GM11168 (cell line): ENCODE data around the gene SGCA.

Source experiments
- in situ Hi-C: fragments of 300-500 bp; cut with MboI; formaldehyde crosslinking; loops from one replicate; pipeline ENCODE4 v1.12.0; 2022; ENCODE audit warnings: low sequenced_read_pairs; ENCODE audit not compliant: unreplicated experiment

SGCA gene

DNA sequence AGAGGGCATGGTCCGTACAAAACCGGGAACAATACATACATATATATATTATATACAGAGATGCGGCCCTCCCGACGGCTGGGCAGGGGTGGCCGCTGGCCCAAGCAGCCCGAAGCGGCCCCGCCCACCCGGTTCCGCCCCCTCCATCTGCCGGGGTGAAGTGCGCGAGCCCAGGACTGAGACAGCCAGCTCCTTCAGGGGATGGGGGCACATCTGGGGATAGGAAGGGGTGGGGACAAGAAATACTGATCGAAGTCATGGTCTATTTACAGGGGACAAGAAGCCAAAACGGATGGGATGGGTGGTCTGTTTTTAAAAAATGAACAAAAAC, 32.1 kb upstream of the SGCA start:
- in situ Hi-C loops, result no loop called here

DNA sequence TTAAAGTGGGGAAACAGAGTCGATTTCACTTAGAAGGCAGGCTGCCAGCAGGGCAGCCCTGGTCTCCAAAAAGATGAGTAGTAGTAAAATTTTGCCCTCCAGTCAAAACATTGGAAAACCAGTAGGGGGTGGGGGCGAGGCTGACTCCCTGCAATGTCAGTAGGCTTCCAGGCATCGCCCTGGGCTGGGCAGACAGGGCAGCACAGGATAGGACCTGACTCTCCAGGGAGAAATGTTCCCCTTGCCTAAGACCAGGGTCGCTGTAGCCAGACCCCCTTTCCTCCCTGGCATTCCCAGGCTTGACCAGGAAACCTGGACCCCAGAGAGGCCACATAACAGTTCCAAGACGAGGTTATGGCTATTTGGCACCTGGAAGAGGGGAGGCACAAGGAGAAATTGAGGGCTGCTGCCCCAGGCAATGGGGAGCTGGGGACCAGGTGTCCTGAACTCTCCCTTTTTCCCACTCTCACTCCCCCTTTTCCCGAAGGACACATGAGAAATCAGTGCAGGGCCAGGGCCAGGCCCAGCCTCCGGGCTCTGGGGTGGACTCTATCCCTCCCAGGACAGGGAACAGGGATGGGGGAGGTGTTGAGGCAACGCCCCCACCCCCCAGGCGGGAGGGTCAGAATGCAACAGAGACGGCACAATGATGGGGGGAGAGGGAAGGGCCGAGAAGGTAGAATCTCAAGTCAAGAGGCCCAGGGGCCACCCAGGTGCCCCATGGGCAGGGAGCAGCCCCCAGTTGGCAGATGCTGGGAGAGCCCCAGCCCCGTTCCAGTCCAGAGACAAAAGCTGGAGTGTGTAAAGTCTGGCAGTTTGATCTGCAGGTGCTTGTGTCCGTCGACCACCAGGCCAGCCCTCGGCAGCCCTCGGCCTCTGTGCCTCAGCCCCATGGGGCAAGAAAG, 31.3 kb upstream of the SGCA start:
- in situ Hi-C loops, result no loop called here

DNA sequence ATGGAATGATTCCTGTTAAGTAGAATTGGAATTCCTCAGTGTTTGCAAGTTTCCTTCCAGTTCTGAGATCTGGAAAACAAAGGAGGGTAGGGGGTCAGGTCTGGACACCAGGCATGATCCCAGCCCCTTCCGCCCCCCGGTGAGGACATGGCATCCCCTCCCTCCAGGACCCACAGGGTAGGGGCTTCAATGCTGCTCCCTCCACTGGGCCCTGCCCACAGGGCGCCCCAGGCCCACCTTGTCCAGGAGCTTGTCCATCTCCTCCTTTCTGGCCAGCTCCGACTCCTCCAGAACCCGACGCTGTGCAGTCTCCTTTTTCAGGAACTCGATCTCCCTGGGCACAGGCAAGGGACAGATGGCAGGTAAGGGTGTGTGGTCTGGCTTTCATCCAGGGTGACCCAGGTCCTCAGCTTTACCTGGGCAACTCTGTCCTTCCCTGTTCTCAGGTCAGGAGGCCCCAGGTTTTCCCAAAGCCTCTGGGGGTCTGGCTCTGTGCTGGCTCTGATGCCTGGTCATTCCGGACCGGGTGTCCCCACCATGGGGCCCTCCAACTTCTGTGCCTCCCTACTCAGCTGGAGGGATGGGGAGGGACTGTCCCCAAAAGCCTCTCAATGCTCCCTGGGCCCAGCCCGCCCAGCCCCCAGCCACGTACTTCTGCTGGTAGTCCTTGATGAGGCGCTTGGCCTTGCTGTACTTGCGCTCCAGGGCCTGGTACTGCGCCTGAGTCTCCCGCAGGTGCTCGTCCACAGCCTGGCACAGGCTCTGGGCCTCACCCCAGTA, 30.3 kb upstream of the SGCA start:
- in situ Hi-C loops, result no loop called here

DNA sequence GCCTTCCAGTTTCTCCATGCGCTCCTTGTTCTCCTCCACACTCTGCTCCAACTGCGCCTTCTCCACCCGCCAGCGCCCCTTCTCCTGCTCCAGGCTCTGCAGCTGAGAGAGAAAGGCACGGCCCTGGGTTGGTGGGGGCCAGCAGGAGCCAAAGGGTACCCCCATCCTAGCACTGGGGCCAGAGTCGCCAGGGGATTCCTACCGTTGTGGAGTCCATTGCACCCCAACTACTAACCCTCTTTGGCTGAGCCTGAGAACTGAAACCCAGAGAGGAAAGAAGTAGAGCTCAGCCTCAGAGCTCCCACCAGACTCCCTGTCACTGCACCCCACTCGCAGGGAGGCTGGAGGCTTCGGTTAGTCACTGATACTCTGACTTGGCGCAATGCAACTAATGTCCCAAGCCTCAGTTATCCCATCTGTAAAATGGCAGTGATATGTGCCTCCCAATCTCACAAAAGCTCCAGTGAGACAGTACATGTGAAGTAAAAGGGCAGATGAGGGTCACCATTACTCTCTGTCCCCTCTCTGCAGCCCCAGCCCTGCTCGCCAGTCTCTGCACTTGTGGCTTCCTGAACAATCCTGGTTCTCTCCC, 29.6 kb upstream of the SGCA start:
- in situ Hi-C loops, result no loop called here

DNA sequence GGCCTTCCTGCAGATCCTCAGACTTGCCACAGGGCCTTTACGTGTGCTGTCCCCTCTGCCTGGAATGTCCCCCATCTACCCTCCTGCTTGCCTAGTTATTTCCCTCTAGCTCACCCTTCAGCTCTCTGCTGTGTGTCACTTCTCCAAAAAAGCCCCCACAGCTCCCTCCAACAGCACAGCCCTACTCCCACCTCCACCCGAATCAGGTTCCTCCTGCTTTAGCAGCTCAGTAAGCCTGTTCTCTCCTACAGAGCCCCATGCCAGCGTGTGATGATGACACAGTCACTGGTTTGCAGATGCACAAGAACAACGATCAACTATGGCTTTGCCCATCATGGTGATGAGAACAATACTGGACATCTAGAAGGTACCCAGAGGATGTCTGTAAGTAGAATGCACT, 28.8 kb upstream of the SGCA start:
- in situ Hi-C loops, result no loop called here

DNA sequence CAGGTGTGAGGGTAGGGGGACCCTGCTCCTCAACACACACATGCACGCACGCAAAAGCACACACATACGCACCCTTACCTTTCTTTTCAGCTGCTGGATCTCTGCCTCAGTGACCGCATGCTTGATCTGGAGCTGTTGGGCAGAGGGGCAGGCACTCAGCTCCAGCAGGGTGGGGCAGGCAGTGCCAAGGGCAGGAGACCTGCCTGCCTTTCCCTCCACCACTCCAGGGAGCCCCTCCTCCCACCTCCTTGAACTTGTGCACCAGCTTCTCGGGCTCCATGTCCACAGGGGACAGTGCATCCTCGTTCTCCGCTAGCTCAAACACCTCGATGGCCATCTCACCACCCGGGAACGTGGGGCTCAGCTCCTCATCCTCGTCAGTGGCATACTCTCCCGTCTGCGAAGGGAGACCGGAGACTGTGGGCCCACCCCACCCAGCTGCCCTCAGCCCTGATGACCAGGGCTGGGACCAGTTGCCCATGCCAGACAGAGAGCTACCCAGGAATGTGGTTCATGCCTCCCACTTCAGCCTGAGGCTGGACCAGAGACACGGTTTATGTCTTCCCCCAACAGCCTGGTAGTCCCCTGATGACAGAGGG, 26.5 kb upstream of the SGCA start:
- in situ Hi-C loops, result no loop called here

DNA sequence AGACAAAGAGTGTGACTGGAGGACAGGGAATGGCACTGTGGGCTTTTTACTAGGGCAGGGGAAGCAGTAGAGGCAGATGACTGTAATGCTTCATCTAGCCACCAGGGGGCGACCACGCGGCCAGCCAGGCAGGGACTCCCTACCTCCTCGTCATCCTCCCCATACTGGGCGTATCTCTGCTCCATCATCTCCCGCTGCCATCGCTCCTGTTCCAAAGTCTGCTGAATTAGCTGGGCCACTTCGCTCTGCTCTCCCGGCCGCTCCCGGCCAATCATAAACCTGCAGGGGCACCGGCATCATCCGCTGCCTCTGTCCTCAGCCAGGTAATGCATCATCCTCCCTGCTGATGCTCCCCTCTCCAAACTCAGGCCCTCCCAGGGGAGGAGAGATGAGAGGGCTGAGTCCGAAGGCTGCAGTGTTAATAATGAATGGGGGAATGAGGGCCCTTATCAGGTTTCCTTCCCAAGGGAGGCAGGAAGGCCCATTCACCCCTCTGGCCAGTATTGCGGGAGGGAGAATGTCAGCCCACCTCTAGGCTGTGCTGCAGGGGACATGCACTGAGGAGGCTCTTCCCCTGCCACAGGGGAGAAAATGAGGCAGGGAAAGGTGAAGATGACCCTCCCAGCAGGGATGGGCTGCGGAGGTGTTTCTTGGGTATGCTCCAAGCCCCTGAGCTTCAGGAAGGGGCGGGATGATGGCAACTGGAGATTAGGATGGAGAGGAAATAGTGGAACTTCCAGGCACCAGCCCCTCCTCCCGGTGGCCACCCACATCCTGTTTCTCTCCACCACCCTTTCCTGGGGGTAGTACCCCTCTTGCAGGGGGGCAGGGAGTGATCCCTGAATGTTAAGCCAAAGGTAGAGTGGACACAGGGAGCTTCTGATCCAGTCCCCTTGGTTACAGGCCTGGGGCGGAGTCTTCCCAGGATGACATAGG, 25.6 kb upstream of the SGCA start:
- in situ Hi-C loops, result no loop called here

DNA sequence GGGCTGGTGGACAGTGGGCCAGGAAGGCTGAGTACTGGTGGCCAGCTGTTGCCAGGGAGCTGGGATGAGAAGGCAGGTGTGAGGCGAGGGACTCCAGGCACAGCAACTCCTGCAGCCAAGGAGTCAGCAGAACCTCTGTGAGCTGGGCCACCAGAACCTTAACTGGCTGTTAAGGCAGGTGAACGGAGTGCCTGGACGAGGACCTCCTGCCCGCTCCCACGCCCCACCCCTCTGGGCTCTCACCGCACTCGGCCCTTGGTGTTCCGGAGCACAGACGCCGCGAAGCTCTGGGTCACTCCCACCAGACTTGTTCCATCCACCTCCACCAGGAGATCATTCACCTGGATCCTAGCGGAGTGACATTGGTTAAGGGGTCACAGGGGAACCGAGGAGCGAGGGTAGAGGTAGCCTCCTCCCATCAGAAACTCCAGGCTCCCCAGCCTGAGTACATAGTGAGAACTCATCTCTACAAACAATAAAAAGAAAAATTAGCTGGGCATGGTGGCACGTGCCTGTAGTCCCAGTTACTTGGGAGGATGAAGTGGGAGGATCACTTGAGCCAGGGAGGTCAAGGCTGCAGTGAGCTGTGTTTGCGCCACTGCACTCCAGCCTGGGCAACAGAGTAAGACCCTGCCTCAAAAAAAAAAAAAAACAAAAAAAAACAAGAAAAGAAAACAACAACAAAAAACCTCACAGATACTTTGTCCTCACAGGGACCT, 24.6 kb upstream of the SGCA start:
- in situ Hi-C loops, result no loop called here

DNA sequence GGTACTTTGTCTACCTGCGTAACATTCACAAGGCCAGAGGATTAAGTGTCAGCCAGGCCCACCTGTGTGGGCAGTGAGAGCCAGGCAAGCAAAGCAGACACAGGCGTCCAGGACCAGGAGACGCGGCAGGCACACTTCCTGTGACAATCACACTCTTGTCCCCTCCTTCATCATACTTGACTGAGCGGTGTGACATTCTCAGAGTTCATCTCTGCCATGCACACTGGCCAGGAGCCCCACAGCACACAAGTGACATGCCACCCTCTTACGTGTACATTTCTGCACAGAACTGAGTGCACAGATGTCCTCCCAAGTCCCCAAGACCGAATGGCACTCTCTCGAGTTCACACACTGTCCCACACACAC, 24.1 kb upstream of the SGCA start:
- in situ Hi-C loops, result no loop called here

DNA sequence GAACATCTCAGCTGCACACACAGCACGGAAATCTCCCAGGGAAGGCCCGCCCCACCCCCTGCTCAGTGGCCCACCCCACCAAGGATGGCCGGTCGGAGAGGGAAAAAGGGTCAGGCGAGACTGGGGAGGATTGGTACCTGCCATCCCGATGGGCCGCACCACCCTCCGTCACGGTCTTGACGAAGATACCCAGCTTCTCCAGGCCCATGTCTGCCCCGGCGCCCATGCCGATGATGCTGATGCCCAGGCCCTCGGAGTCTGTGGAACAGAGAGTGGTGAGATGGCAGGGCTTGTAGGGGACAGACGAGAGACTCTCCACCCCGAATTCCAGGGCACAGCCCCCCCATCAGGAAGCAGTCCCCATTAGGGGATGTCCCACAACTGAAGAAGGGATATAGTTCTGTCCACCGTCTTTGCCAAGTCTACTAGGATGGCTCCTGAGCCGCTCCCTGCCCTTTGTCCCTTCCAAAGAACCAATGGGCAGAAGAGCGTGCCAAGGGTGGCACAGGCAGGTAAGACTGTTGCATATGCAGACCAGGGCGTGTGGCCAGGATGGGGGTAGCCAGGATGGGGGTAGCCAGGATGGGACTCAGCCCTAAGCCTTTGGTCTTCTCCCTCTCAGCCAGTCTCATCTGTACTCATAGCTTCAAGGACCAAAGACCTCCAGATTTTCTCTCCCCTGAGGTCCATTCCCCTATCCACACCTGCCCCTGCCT, 22.2 kb upstream of the SGCA start:
- in situ Hi-C loops, result no loop called here

DNA sequence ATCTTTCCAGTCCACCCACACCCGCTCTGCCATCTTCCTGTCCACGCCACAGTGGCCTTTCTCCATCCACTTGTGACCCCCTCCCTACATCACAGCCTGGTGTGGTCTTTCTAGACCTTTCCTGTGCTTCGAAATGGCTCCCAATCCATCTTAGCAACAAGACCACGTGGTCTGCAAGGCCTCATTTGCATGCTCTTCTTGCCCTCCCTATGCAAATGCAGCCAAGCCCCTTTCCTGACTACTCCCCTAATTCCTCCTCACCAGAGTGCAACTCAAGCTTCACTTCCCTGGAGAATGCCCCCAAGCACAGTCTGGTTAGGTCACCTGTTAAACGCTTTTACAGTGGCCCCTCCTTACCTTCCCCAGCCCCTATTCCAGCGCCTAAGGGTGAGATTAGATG, 21.4 kb upstream of the SGCA start:
- in situ Hi-C loops, result no loop called here

DNA sequence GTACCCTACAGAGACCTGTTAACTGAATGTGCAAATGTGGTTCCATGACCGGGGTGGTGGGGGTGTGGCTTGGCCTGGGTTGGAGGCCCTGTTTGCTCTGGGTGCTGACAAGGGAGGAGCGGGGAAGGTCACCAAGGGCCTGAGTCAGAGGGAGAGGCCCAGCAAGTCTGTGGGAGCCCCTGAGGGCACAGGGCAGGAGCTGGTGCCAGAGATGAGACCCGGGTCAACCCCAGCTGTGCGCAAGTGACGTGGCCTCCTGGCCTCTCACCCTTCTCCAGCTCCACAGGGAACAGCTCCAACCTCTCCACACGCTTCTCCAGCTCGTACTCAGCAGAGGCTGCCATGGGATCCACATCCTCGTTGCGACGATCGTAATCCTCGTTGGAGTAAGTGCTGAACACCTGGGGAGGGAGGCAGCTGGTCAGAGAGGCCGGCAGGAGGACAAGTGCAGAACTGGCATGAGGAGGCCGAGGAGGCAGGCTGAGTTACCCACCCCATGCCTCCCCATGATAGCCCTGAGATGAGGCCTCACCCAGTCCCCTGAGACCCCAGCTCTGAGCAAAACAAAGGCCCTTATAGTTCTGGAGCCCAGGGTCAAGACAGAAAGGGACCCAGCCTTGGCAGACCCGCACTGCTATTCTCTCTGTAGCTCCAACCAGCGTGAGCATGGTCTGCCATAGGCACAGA, 20.8 kb upstream of the SGCA start:
- in situ Hi-C loops, result no loop called here

DNA sequence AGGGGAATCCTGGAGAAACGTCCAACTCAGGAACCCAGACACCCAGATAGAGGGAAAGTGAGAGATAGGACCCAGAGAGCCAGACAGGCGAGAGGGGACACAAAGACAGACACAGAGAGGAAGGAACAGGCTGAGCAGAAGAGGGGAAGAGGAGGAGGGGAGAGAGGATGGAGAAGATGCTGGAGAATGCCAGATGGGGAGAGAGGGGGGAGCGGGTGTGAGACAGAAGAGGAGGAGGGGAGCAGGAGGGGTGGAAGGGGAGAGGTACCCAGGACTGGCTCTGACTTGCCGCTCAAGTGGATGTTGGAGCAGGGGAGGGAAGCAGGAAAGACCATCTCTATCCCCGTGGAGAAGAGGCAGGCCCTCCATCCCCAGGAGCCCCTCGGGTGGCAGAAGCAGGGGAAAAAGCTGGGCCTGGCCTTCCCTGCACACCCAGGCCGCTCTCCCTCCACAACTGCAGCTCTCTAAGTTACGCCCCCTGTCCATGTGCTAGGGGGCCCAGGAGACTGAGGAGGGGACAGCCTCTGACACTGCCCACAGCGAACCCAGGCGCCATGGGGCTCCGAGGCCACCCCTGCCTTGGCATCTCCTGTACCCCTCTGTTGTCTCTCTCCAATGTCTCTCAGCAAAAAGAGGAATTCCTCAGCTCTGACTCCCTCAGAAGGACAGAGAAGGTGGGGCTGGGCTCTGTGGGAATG, 20.1 kb upstream of the SGCA start:
- in situ Hi-C loops, result no loop called here

DNA sequence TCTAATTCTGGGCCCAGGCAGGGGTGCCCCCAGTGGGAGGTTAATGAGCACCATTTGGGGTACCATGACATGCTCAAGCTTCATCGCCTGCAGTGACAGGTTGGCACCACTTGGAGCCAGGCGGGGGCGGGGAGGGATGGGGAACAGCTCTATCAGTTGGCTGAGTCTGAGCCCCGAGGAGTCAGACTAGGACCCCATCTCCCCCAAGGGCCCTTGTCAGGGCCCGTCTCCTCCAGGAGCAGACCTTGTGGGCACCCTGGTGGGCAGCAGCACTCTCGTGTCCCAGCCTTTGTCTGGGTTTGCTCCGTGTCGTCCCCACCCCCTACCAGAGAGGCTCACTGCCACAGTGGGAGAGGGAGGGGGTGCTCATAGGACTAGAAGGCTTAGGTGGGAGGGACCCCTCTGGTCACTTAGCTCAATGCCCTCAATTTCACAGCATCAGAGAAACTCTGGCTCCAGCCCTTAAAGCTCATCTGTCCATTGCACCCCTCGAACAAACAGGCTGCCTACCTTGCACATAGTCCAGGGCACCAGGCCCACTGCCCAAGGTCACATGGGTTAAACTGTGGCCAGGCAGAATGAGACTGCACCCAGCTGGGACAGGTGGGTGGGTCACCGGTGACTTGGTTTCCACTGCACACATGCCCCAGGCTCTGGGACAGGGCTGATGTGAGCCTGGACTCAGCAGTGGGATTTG, 19.4 kb upstream of the SGCA start:
- in situ Hi-C loops, result no loop called here

DNA sequence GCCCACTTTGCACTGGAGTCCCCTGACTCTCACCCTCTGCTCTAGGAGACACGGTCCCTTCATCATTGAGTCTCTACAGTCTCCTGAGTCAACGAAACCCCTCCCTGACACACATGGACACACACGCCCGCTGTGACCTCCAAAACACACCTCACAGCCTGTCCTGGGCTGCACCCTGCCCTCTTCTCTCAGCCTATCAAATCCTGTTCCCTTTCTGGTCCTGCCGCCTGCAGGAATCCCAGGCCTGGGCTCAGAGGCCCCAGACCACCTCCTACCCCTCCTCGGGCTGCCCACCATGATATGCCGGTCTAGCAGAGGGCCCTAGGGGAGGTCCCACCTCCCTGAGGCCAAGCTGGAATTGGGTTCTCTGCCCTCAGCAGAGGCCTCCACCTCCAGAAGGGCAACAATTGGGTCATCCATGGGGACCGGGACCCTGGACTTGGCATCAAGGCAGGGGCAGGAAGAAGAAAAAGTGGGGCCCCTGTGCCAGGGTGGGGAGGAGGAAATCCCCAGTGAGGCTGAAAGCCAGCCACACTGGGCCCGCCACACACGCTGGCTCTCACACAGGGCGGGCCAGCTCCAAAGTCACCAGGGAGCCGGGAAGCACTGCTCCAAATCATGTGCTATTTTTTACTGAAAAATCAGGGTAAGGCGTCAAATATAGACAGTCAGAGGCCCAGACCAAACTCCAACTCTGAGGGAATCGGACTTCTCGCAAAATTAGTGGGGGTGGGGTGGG, 18.7 kb upstream of the SGCA start:
- in situ Hi-C loops, result no loop called here

DNA sequence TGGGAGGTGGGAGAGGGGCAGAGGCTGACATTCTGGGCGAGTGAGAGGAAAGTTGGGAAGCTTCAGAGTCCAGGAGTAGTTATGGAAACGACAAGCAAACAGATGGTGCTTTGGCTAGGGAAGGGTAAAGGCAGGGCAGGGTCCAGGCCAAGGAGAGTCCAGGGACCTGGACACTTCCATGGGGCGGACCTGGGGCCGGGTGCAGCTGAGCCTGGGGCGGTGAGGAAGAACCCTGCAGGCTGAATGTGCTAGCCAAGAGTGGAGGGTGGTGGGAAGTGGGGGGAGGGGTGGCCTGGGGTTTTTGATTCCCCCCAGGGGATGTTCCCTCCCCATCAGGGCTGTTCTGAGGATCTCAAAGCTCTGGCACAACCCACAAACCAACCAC, 18.0 kb upstream of the SGCA start:
- in situ Hi-C loops, result no loop called here
